Chondrocyte (in vitro differentiated cells): ENCODE data around the gene CCDC82. TPM values are rescaled to one million over a fixed set of nuclear protein-coding genes. Genes with fewer than 3 reads are reported as not detected.

Source experiments
- DNase-seq: peaks from one replicate; pipeline ENCODE4 v3.0.0; 2021; ENCODE audit warnings: mixed read lengths, low spot score
- H3K27ac Mint-ChIP-seq: one replicate; pipeline ENCODE4 v1.8.0; 2021; ENCODE audit warnings: mild to moderate bottlenecking, moderate library complexity, mixed read lengths; ENCODE audit not compliant: unreplicated experiment
- H3K27me3 Mint-ChIP-seq: 2 replicates; pipeline ENCODE4 v1.8.0; 2021; ENCODE audit warnings: low read depth, mixed read lengths
- H3K36me3 Mint-ChIP-seq: 2 replicates; pipeline ENCODE4 v1.8.0; 2021; ENCODE audit warnings: low read depth, mixed read lengths
- H3K4me1 Mint-ChIP-seq: 2 replicates; pipeline ENCODE4 v1.8.0; 2021; ENCODE audit warnings: low read depth, mild to moderate bottlenecking, mixed read lengths
- H3K4me3 Mint-ChIP-seq: one replicate; pipeline ENCODE4 v1.8.0; 2021; ENCODE audit warnings: mild to moderate bottlenecking, moderate library complexity, mixed read lengths; ENCODE audit not compliant: unreplicated experiment
- H3K9me3 Mint-ChIP-seq: 2 replicates; pipeline ENCODE4 v1.8.0; 2021; ENCODE audit warnings: low read depth, mixed read lengths
- CTCF ChIP-seq: fragments of 200-600 bp; sonication (generic); IDR thresholded peaks from 2 replicates; pipeline ENCODE4 v1.5.0; 2021; ENCODE audit warnings: antibody characterized with exemption, mild to moderate bottlenecking, moderate library complexity
- total RNA-seq: library from RNA; stranded (reverse); gene quantifications from 3 replicates; pipeline ENCODE4 v1.2.1, GENCODE V29; 2021

Gene CCDC82
- total RNA-seq, 1 donor from 2014 or later = 21.3 TPM

- no peak for DNase-seq
- Mint-ChIP-seq H3K36me3 (peaks cover 2% of the 10 kb centered on the region), H3K4me1 (peaks cover 84% of the 10 kb centered on the region), H3K9me3 (no peaks in the 10 kb centered on the region), H3K27me3 (no peaks in the 10 kb centered on the region), H3K4me3 (no peak overlapping the region), H3K27ac (peak overlapping the region; percentile 88)
- TF ChIP-seq CTCF = no peak
These were observed 56.5 kb downstream of the CCDC82 start for GRCh38 chr11:96333191-96333719.

GRCh38 chr11:96332126-96332771 is 57.5 kb downstream of the CCDC82 start:
- H3K4me3 Mint-ChIP-seq = no peak overlapping the region
- H3K27ac Mint-ChIP-seq = peak overlapping the region; percentile 88
- TF ChIP-seq CTCF = no peak
- no peaks in the 10 kb centered on the region for H3K27me3 Mint-ChIP-seq
- peaks cover 2% of the 10 kb centered on the region for H3K36me3 Mint-ChIP-seq
- DNase-seq = no peak
- H3K9me3 Mint-ChIP-seq = no peaks in the 10 kb centered on the region
- peaks cover 81% of the 10 kb centered on the region for H3K4me1 Mint-ChIP-seq

- Mint-ChIP-seq H3K4me3 (no peak overlapping the region), H3K4me1 (peaks cover 81% of the 10 kb centered on the region), H3K9me3 (no peaks in the 10 kb centered on the region), H3K36me3 (peaks cover 2% of the 10 kb centered on the region), H3K27ac (peak overlapping the region; percentile 88), H3K27me3 (no peaks in the 10 kb centered on the region)
- DNase-seq = no peak
- TF ChIP-seq CTCF = no peak
These were observed 58.0 kb downstream of the CCDC82 start for GRCh38 chr11:96331699-96332116.

GRCh38 chr11:96330511-96330859 is 59.2 kb downstream of the CCDC82 start:
- no peak for DNase-seq
- H3K27ac Mint-ChIP-seq = peak overlapping the region; percentile 63
- no peaks in the 10 kb centered on the region for H3K9me3 Mint-ChIP-seq
- H3K4me1 Mint-ChIP-seq = peaks cover 88% of the 10 kb centered on the region
- H3K27me3 Mint-ChIP-seq = no peaks in the 10 kb centered on the region
- H3K4me3 Mint-ChIP-seq = no peak overlapping the region
- TF ChIP-seq CTCF = no peak
- H3K36me3 Mint-ChIP-seq = no peaks in the 10 kb centered on the region

GRCh38 chr11:96329855-96330510 is 59.7 kb downstream of the CCDC82 start:
- TF ChIP-seq CTCF = no peak
- H3K4me3 Mint-ChIP-seq = no peak overlapping the region
- DNase-seq = no peak
- H3K27me3 Mint-ChIP-seq = no peaks in the 10 kb centered on the region
- no peaks in the 10 kb centered on the region for H3K9me3 Mint-ChIP-seq
- peaks cover 90% of the 10 kb centered on the region for H3K4me1 Mint-ChIP-seq
- H3K27ac Mint-ChIP-seq = peak overlapping the region; percentile 97
- no peaks in the 10 kb centered on the region for H3K36me3 Mint-ChIP-seq
